ENCODE measurements around the gene FAM107A.

The FAM107A gene

DNA sequence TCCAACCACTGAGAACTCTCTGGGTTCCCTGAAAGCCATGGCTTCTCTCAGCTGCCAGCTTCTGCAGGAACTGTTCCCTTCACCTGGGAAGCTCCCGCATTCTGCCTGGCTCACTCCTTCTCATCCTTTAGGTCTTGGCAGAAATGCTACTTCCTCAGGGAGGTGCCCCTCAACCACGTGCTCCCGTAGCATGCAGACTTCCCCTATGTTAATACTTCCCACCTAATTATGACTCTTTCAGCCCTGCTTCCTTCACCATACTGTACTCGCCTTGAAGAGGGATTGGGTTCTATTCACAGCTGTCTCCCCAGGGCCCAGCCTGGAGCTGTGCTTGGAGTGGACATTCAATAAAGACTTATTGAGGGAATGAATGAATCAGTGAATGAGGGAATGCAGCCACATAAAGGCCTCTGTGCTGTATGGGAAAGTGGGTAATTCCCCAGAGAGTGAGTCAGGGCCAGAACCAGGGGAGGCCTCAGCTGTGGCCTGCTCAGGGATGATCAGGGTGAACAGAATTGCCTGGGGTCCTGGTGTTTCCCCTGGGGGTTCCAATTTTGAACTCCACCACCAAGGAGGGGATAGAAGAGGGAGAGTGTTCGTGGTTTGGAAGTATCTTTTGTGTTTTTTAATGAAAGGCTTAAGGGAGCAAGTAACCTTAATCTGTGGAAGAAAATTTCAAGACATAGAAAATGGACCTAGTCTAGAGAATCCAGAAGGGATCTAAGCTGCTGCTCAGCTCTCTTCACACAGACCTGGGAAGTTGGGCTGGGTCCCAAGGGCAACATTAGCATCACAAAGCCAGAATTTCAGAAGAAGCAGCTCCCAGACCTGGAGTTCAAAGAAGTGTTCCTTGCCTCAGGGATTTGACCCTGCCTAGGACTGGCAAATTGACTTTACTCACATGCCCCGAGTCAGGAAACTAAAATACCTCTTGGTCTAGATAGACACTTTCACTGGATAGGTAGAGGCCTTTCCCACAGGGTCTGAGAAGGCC, 14.6 kb upstream of the FAM107A start:
- DNase-seq (ENCODE audit: low spot score), result no peak

DNA sequence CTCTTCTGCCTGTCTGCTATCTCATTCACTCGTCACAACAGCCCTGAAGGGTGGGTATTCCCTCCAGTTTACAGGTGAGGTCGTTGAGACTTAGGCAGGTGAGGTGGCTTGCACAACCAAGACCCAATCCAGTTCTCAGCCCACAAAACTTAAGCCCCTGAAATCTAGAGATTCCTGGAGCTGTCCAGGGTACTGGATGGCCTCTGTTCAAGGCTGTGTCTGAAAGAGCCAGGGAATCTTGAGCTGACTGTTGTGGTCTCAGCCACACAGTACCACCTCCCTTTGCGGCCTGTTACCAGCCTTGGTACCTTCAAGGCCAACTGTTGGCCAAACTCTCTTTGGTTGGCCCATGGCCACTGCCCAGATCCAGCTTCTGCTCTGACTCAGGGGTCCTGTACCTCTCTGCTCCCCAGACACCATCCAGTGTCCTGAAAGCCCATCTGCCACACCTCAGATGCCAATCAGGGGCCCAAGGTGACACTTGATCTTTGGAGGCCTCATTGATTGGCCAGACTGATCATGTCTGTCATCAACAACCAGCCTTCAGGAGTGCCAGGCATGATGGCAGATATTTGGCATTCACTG, 10.9 kb upstream of the FAM107A start:
- DNase-seq (ENCODE audit: low spot score), result peak; percentile 63

DNA sequence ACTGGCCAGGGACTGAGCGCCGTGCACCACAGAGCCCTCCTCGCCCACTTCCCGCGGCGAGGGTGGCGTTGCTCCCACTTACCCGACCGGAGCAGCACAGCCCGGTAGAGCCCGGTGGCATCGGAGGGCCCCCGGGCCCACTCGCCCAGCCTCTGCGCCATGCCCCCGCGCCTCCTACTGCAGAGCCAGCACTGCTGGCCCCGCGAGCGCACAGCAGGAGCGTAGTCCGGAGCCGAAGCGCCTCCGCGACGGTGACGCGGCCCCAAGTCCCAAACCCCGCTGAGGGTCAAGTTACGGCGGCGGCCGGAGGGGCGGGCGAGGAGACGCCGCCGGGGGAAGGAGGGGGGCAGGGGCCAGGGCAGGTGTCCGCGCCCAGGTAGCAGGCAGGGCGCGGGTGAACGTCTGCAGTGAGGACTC, 9.6 kb upstream of the FAM107A start:
- DNase-seq (ENCODE audit: low spot score), result no peak

DNA sequence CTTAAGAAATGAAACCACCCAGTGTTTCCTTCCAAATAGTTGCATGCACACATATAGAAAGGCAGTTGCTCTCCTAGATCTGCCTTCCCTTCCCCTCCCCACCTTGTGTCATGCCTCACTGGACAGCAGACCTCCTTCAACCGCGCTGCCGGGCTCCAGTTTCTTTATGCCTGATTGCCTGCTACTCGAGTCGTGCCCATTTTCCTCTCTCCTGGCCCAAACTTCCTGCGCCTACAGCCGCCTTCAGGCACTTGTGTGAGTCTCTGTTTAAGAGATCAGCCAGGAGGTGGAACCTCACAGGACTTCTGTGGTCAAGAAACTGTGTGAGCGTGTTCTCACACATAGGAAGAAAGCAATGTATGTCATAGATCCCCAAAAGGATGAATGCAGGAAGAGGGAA, 8.8 kb upstream of the FAM107A start:
- peak; percentile 34 for DNase-seq (ENCODE audit: low spot score)

DNA sequence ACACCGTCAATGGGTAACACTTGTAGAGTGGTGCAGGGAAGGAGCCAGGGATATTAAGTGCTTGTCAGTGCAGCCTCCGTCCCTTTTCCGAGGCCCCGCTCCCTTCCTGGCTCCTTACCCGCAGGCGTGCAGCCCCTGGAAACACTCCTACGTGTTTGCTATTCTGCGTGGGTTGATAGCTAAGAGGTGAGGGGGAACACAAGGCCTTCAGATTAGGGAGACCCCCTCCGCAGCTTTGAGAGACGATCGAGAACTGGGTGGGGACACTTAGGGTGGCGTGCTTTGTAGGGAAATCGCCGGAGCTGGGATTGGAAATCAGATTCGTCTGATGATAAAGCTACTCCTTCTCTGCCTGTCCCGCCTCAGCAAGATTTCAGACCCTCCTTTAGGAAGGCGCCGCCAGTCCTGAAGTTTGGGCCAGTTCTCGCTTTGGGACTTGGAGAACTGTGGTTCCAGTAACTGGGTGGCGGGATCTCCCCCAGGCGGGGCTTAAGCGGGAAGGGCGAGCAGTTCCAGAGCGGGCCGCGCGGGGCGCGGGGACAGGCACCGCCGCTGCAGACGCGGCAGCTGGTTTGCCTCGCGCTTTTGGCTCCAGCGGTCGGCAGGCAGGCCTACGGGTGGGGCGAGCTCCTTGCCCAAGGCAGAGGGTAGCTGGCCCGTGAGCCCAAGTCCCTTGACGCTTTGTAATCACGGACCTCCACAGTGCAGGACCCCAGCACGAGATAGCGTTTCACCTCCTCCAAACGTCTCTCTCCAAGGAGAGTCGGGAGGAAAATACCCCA, 8.0 kb upstream of the FAM107A start:
- DNase-seq (ENCODE audit: low spot score), result peak; percentile 96

DNA sequence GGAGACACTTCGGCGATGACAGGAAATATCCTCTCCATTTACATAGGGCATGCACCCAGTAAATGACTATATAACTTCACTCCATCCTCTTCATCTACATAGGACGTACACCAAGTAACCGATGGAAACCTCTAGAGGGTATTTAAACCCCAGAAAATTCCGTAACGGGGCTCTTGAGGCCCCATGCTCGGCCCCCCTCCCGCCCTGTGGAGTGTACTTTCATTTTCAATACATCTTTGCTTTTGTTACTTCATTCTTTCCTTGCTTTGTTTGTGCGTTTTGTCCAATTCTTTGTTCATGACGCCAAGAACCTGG, 7.5 kb upstream of the FAM107A start:
- DNase-seq (ENCODE audit: low spot score), result no peak

DNA sequence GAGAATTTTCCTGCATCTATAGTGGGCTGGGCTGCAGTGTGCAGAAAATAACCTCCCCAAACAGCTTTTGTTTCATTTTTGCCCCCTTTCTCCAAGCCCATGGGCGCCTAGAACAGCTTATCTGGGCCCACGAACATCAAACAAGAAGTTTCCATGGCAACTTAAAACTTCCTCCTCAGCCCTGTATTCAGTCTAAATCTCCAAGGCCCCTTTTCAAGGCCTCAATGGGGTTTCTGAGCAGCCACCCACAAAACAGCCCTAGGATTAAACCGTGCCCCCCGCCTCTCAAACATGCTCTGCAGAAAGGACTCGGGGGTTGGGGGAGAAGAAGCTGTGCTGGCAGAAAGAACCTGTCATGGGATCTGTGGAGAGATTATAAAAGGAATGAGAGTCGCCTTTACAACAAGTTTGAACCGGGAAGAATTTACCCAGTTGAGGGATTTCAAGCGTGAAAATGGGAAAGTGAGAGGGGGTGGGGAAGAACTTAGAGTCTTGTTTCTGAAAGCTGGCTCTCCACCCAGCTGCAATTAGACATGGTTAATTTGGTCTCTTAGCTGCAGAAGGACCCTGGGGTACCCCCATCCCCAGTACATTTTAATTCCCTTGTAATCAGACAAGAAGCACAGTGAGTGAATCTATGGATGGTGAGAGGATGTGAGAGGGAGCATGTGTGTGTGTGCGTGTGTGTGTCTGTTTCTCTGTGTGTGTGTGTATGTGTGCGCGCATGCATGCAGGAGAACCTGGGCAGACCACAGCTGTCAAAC, 4.3 kb upstream of the FAM107A start:
- no peak for DNase-seq (ENCODE audit: low spot score)

DNA sequence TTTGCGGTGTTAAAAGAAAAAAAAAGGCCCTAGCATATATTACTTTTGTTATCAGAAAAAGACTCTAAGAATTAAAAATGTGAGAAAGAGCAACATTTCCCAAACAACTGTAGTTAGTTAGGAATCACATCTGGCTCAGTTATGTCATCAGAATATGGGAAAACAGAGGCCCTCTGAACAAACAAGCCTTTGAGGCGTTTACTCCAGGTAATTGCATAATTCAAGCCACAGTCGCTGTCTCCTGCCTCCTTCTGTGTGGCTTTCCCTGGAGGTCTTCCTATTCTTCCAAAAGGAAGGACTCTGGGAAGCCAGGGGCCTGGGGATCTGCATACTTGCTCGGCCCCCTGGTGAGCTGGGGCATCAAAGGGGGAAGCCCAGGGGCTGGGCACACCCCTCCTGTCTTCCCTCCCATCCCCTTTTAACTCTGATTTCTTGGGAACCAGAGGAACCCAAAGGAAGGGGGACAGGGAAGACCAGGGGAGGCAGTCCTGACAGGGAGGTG, 3.7 kb upstream of the FAM107A start:
- no peak for DNase-seq (ENCODE audit: low spot score)

DNA sequence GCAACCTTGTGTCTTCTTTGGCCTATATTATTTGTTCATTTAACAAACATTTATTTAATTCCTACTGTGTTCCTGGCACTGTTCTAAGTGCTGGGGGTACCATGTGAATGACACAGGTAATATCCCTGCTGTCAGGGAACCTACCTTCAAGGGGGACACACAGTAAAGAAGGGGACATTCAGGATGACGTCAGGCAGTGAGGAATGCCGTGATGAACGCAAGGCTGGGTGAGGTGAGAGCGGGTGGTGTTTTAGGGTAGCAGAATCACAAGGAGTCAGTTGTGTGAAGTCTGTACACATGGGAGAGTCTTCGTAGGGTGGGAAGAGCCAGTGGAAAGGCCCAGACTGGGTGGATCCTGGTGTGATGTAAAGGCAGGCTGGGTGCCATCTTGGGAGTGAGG, 1.7 kb upstream of the FAM107A start:
- no peak for DNase-seq (ENCODE audit: low spot score)

DNA sequence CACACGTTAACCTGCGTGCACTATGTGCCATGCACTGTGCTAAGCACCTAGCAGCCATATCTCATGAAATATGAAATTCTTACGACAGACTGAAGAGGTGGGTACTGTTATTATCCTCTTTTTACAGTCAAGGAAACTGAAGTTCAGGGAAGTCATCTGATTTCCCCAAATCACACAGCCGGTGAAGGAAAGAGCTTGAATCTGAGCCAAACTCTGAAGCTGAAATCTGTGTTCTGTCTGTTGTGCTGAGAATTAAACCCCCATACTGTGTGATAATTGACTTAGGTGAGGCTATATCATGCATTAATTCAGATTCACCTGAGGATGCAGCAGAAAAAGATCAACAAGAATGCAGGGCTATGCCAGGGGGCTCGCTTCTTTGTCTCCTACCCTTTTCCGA, 475 bp downstream of the FAM107A start:
- no peak for DNase-seq (ENCODE audit: low spot score)

DNA sequence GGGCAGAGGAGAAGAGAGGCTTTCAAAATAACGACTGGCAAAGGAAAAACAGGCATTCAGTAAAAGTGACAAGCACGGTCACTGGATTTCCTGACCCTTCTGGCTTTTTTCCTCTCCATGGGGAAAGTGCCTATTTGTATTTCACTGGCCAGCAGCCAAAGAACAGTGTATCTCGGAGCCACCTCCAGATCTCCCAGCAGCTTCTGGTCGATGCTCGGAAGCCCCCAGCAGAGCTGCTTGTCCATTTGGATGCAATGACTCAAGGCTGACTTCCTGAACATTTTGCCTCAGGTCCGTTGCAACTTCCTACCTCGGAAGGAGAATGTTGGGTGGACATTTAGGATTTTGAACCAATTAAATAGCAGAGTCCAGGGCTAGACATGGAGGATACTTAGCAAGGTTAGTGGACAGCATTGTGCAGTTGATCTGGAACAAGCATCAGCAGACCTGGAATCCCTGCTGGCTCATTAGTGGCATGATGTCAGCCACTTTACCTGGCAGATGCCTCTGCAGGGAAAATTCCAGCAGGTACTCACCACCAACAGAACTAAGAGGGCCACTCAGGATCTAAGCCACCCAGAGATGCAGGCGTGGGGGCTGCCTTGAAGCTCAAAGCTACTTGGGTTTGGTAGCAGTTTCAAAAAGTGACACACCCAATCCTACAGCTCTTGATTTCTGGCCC, 1.1 kb downstream of the FAM107A start:
- no peak for DNase-seq (ENCODE audit: low spot score)

DNA sequence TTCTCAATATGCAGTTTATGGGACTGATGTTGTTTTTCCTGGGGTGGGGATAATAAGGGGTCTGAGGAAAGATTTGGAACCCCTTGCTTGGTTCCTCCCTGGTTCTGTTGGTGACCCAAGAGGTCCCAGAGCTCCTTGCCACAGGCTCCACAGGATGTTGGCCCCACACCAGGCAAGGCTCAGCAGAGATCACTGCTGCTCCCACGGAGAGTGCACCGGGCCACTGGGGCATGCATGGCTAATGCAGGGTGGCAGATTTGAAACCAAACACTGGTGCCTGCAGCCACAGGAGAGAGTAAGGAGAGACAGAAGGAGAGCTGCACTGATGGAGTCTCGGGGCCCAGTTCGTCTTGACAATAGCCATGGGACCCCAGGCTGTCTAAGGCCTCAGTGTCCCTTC, 2.5 kb downstream of the FAM107A start:
- no peak for DNase-seq (ENCODE audit: low spot score)

DNA sequence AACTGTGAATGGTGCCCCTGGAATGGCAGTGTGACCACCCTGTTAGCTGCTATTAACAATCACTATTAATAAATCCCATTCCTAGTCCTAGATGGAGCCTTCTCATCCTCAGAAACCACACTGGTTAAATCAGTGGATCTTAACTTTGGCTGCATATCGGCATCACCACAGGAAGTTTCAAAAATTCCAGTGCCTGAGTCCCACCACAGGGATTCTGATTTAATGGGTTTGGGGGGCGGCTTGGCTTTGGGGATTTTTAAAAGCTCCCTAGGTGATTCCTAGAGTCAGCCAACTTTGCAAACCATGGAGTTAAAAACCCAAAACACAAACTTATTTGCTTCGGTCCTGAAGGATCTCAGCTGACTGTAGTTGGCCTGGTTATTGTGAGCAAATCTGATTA, 3.1 kb downstream of the FAM107A start:
- DNase-seq (ENCODE audit: low spot score), result no peak

DNA sequence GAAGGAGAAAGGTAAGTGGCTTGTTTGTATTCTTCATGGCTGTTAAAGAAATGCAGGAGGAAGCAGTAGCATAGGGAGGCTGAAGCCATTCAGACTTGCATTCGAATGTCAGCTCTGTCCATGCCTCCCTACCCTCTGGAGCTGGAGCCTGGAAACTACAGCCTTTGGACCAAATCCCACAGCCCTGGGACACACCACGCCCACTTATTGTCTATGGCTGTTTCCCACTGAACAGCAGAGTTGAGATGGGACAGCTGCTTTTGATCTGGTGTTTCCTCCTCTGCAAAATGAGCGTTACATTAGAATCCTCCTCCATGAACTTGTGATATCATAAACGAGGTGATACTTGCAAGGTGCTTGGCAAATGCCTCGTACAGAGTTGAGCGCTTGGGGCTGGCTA, 3.6 kb downstream of the FAM107A start:
- no peak for DNase-seq (ENCODE audit: low spot score)

DNA sequence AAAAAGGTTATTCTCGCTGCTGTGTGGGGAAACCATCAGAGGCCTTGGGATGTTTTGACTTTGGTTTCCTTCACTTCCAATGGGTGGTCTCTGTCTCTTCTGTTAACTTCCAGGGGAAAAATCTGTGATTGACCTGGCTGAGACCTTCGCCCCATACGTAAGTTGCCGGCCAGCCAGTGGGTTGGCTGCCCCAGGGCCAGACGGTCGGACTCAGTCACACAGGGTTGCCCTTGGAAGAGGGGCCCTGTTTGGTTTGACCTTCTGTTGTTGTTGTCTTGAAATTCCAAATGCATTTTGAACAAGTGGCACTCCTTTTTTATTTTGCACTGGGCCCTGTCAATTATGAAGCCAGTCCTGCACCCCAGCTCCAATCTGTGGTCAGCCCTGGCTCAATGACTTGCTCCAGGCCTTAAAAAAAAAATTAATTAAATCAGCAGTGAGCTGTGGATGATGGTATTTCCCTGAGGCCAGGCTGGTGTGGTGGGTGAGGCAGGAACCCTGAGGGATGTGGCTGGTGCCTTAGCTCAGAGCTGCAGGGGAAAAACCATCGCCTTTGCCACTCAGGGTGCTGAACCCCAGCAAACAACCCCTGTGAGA, 4.5 kb downstream of the FAM107A start:
- DNase-seq (ENCODE audit: low spot score), result no peak

DNA sequence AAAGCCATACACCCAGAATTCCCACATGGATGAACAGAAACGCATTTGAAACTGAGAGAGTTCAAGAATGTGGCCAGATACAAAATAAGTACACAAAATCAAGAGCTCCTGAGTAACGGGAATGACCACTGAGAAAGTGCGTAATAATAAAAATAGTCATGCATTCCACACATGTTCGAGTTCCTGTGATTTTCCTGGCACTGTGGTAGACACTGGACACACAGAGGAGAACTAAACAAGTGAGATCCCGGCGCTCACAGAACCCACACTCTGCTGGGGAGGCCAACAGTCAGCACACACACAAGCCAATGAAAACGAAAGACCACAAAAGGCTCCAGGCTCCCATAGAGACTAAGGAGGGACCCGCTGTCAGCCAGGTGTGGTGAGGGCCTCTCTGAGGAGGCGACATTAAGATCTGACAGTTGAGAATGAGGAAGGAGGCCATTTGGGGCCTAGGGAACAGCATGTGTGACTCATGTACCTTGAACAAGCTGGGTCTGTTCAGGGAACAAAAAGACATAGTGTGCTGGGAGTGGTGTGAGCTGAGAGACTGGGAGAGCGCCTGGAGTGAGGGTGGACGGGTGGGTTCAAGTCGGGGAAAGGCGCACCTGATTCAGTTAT, 5.1 kb downstream of the FAM107A start:
- no peak for DNase-seq (ENCODE audit: low spot score)

DNA sequence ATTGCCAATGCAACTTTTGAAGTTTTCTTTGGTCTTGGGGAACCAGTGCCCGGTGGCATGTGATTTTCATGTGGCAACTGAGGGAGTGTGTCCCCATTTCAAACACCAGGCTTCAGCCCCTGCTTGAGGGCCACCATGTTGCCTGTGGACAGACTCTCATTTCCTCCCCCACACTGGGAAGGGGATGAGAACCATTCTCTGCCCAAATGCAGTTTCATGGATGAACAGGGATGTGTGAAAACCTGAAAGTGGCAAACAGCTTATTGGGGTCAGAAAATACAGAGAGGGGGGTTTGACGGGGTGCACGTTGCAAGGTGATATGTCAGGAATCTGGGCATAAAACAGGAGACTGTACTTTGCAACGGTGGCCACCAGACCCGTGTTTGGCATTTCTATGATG, 6.3 kb downstream of the FAM107A start:
- no peak for DNase-seq (ENCODE audit: low spot score)

DNA sequence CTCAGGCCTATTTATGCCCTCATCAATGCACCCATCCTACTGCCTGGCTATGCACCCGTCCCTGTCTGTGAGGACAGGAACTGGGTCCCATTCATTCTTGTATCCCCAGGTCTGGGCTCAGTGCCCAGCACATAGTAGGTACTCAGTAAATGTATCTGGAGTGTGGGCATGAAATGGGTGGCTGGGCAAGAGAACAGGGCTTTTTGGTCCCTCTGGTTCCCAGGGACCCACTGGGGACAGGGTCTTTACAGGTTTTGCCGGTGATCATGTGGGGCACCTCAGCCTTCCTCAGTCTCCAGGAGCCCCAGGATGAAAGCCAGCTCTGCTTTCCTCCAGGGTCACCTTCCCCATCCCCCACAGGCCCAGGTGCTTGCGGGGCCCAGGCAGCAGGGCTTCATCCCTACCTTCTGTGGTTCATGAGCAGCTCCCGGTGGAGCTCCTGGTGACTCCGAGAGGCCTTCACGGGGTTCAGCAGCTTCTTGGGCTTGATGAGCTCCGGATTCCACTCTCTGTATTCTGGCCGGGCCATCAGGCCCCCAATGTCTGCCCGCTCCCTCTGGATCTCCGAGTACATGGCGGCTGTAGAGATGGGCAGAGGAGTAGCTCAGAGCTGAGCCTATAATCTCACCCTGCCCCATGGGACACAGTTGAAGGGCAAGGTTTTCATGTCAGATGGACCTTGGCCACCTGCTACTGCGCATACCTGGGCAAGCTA, 7.7 kb downstream of the FAM107A start:
- DNase-seq (ENCODE audit: low spot score), result no peak

DNA sequence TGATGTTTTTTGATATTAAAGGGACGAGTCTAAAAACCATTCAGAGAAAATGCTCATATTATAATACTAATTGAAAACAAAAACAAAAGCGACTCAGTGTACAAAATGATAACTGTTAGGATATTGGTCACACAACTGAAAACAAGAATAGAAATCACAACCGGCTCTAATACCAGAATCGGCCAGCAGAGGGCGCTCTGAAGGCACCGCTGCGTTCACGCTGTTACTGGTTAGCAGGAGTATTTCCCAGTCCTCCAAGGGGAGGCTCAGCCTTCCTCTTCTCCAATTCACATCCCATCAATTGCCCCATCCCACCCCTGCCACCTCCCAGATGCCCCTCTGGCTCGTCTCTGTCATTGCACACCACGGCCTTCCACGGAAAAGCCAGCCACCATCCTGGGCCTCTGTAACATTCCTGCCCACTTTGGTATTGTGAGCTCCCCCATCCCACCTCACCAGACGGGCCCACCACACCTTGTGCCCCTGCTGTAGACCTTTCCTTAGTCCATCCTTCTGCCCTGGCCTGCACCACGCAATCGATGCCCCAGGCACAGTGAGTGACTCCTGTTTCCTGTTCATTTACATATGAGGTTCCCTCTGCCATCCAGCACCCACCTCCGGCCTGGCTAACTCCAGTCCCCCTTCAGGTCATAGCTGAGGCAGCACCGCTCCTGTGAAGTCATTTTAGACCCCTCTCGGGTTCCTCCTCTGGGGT, 8.5 kb downstream of the FAM107A start:
- peak; percentile 63 for DNase-seq (ENCODE audit: low spot score)

DNA sequence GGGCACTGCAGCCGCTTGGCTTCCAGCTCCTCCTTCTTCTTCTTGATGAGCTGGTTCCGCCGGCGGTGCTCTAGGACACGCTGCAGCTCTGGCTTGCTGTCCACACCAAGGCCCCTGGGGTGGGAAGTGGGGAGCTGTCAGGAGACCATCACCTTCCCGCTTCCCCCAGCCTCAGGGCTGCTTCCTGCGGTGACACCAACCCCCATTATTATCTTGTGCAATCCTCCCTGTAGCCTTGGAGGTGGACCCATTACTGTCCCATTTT, 10.0 kb downstream of the FAM107A start:
- DNase-seq (ENCODE audit: low spot score), result no peak
